Right hindlimb (tissue), 1 donor: Measurements from ENCODE around the gene ZCCHC9.

Experiments
- DNase-seq: peaks from one replicate; pipeline ENCODE4 v3.0.0-alpha.2; 2018

Gene ZCCHC9

GRCh38 chr5:81360640-81361039 lies 59.3 kb downstream of the ZCCHC9 start:
- DNase-seq: no peak

GRCh38 chr5:81361600-81361999 lies 60.2 kb downstream of the ZCCHC9 start:
- no peak for DNase-seq
